Natural killer cell (primary cell): ENCODE results near the gene DPM2. TPM values are rescaled to one million over a fixed set of nuclear protein-coding genes. Genes with fewer than 3 reads are reported as not detected.

Experiments
- ATAC-seq, 3 donors: fragments of 150-1000 bp in 2 of 3; fragments of 200-7000 bp in 1 of 3; cut with Tn5 transposase; 1 replicate in 1 of 3; 2 replicates in 2 of 3; pipeline ENCODE4 v1.10.0; 2021; ENCODE audit warnings: mild to moderate bottlenecking in 2 of 3, moderate library complexity in 2 of 3
- DNase-seq, 2 donors: peaks; one replicate each; pipeline versions ENCODE4 v3.0.0 to v3.0.0-alpha.2; 2013 to 2021; ENCODE audit warnings: mixed read lengths in 1 of 2
- H3K27ac ChIP-seq: one replicate; pipeline ENCODE4 v1.5.1; 2013; ENCODE audit warnings: mild to moderate bottlenecking, low read length
- H3K27me3 ChIP-seq: one replicate; pipeline ENCODE4 v1.6.1; 2013; ENCODE audit warnings: low read length; ENCODE audit not compliant: control insufficient read depth, insufficient read depth
- H3K36me3 ChIP-seq: one replicate; pipeline ENCODE4 v1.6.1; 2013; ENCODE audit warnings: low read length; ENCODE audit not compliant: control insufficient read depth, insufficient read depth
- H3K4me1 ChIP-seq: one replicate; pipeline ENCODE4 v1.6.1; 2013; ENCODE audit warnings: low read length; ENCODE audit not compliant: control insufficient read depth, insufficient read depth
- H3K4me3 ChIP-seq: one replicate; pipeline ENCODE4 v1.5.1; 2013; ENCODE audit warnings: low read length
- H3K9me3 ChIP-seq: one replicate; pipeline ENCODE4 v1.6.1; 2013; ENCODE audit warnings: low read length; ENCODE audit not compliant: control insufficient read depth, insufficient read depth
- H3K27ac Mint-ChIP-seq, 2 donors: one replicate each; pipeline ENCODE4 v1.8.0; 2022; ENCODE audit warnings: mild to moderate bottlenecking in 2 of 2, mixed read lengths in 2 of 2, moderate library complexity in 1 of 2
- H3K27me3 Mint-ChIP-seq, 2 donors: one replicate each; pipeline ENCODE4 v1.8.0; 2022; ENCODE audit warnings: low read depth in 2 of 2, mixed read lengths in 2 of 2
- H3K36me3 Mint-ChIP-seq: one replicate; pipeline ENCODE4 v1.8.0; 2022; ENCODE audit warnings: mixed read lengths
- H3K4me1 Mint-ChIP-seq, 2 donors: one replicate each; pipeline ENCODE4 v1.8.0; 2022; ENCODE audit warnings: mixed read lengths in 2 of 2
- H3K4me3 Mint-ChIP-seq: one replicate; pipeline ENCODE4 v1.8.0; 2022; ENCODE audit warnings: mild to moderate bottlenecking, moderate library complexity, mixed read lengths
- H3K9me3 Mint-ChIP-seq, 2 donors: one replicate each; pipeline ENCODE4 v1.8.0; 2022; ENCODE audit warnings: mixed read lengths in 2 of 2
- CTCF ChIP-seq: fragments of 200-600 bp; IDR thresholded peaks from one replicate; pipeline ENCODE4 v1.8.0; 2022; ENCODE audit warnings: antibody characterized with exemption
- WGBS: methylation state at CpG from one replicate; pipeline ENCODE4 v1.1.7; 2013; ENCODE audit warnings: missing lambda C conversion rate; ENCODE audit not compliant: insufficient coverage; 5-methylcytosine and 5-hydroxymethylcytosine counted together
- intact Hi-C: fragments of 100-400 bp; cut with micrococcal nuclease; formaldehyde crosslinking; loops from one replicate; pipeline ENCODE4 v1.14.2; 2022
- total RNA-seq, 4 donors: library from RNA; stranded (reverse); fragments of 120-200 nt in 1 of 4; gene quantifications; one replicate each; pipeline versions ENCODE4 v1.2.3 to v1.2.4, GENCODE V29; 2013 to 2022

DPM2 gene
- total RNA-seq, 3 donors from 2014 or later (not counting 1 experiment from before 2014, with no cell fraction given): 22.9 to 31.4 (median 24.1) TPM

GRCh38 chr9:127959841-127960409 lies 22.3 kb upstream of the DPM2 start:
- Mint-ChIP-seq H3K36me3 (no peaks in the 10 kb centered on the region), H3K27ac (peak overlapping the region in 1 of 2 donors; percentile 6), H3K4me1 (peaks cover 11 to 17% of the 10 kb centered on the region in 2 donors), H3K27me3 (no peaks in the 10 kb centered on the region), H3K4me3 (no peak overlapping the region), H3K9me3 (no peaks in the 10 kb centered on the region)
- Histone ChIP-seq H3K4me3 (no peak overlapping the region), H3K9me3 (no peaks in the 10 kb centered on the region), H3K4me1 (peaks cover 41% of the 10 kb centered on the region), H3K36me3 (no peaks in the 10 kb centered on the region), H3K27ac (no peak overlapping the region), H3K27me3 (no peaks in the 10 kb centered on the region)
- DNase-seq (no peak), ATAC-seq (no peak)
- TF ChIP-seq CTCF: no peak
- intact Hi-C loops: no loop called here
- WGBS: 95% methylated on average over 2 of the region's 2 CpGs

- ATAC-seq (no peak), DNase-seq (peak in 1 of 2 donors; percentile 53)
- intact Hi-C loops: no loop called here
- no peak overlapping the region for H3K4me3 Mint-ChIP-seq
- H3K27me3 Mint-ChIP-seq: no peaks in the 10 kb centered on the region
- no peak overlapping the region for H3K4me3 ChIP-seq
- no peak overlapping the region for H3K27ac ChIP-seq
- TF ChIP-seq CTCF: no peak
- H3K27ac Mint-ChIP-seq: peak overlapping the region in 1 of 2 donors; percentile 6
- H3K36me3 ChIP-seq: no peaks in the 10 kb centered on the region
- H3K36me3 Mint-ChIP-seq: no peaks in the 10 kb centered on the region
- no peaks in the 10 kb centered on the region for H3K9me3 Mint-ChIP-seq
- H3K4me1 Mint-ChIP-seq: peaks cover 11 to 17% of the 10 kb centered on the region in 2 donors
- no peaks in the 10 kb centered on the region for H3K9me3 ChIP-seq
- WGBS: 94% methylated on average over 4 of the region's 4 CpGs
- H3K27me3 ChIP-seq: no peaks in the 10 kb centered on the region
- H3K4me1 ChIP-seq: peaks cover 46% of the 10 kb centered on the region
Observed at GRCh38 chr9:127959398-127959797, 21.7 kb upstream of the DPM2 start.

GRCh38 chr9:127958728-127959127 lies 21.1 kb upstream of the DPM2 start:
- peaks cover 42% of the 10 kb centered on the region for H3K4me1 ChIP-seq
- intact Hi-C loops: no loop called here
- TF ChIP-seq CTCF: no peak

More at GRCh38 chr9:127958728-127959127, 21.1 kb upstream of the DPM2 start:
- H3K36me3 Mint-ChIP-seq: no peaks in the 10 kb centered on the region
- H3K9me3 Mint-ChIP-seq: no peaks in the 10 kb centered on the region
- H3K4me1 Mint-ChIP-seq: peaks cover 11 to 17% of the 10 kb centered on the region in 2 donors
- DNase-seq: no peak
- Histone ChIP-seq H3K9me3 (no peaks in the 10 kb centered on the region), H3K36me3 (no peaks in the 10 kb centered on the region), H3K4me3 (no peak overlapping the region), H3K27ac (no peak overlapping the region), H3K27me3 (no peaks in the 10 kb centered on the region)
- no peak overlapping the region for H3K27ac Mint-ChIP-seq
- no peak for ATAC-seq
- H3K4me3 Mint-ChIP-seq: no peak overlapping the region
- WGBS: no CpG with 5 or more reads among the region's 1 CpG
- H3K27me3 Mint-ChIP-seq: no peaks in the 10 kb centered on the region
